IPS-11a (cell line): ENCODE data around the gene FDX1.

Source experiments
- H3K4me3 ChIP-seq: one replicate; pipeline ENCODE4 v1.5.1; 2013; ENCODE audit warnings: low read depth, low read length, control low read depth

The FDX1 gene

GRCh38 chr11:110431051-110431672 is 1.4 kb downstream of the FDX1 start:
- peak overlapping the region; percentile 84 for H3K4me3 ChIP-seq

GRCh38 chr11:110431674-110432073 is 1.9 kb downstream of the FDX1 start:
- H3K4me3 ChIP-seq, result no peak overlapping the region

GRCh38 chr11:110432713-110433392 is 3.1 kb downstream of the FDX1 start:
- H3K4me3 ChIP-seq, result no peak overlapping the region

- H3K4me3 ChIP-seq, result no peak overlapping the region
Observed at GRCh38 chr11:110433393-110434333, 3.9 kb downstream of the FDX1 start.

- H3K4me3 ChIP-seq, result no peak overlapping the region
Observed at GRCh38 chr11:110434952-110435779, 5.4 kb downstream of the FDX1 start.

- H3K4me3 ChIP-seq, result no peak overlapping the region
Observed at GRCh38 chr11:110435780-110436717, 6.3 kb downstream of the FDX1 start.

- H3K4me3 ChIP-seq, result no peak overlapping the region
Observed at GRCh38 chr11:110438017-110438416, 8.3 kb downstream of the FDX1 start.

- no peak overlapping the region for H3K4me3 ChIP-seq
Observed at GRCh38 chr11:110445437-110445836, 15.7 kb downstream of the FDX1 start.

GRCh38 chr11:110446061-110446460 is 16.3 kb downstream of the FDX1 start:
- H3K4me3 ChIP-seq, result no peak overlapping the region

GRCh38 chr11:110446594-110446993 is 16.8 kb downstream of the FDX1 start:
- H3K4me3 ChIP-seq, result no peak overlapping the region

- no peak overlapping the region for H3K4me3 ChIP-seq
Observed at GRCh38 chr11:110447343-110447742, 17.6 kb downstream of the FDX1 start.

GRCh38 chr11:110447897-110448745 is 18.4 kb downstream of the FDX1 start:
- no peak overlapping the region for H3K4me3 ChIP-seq

- no peak overlapping the region for H3K4me3 ChIP-seq
Observed at GRCh38 chr11:110450246-110450645, 20.5 kb downstream of the FDX1 start.

- no peak overlapping the region for H3K4me3 ChIP-seq
Observed at GRCh38 chr11:110452720-110453119, 23.0 kb downstream of the FDX1 start.

- H3K4me3 ChIP-seq, result no peak overlapping the region
Observed at GRCh38 chr11:110453684-110454354, 24.1 kb downstream of the FDX1 start.

- H3K4me3 ChIP-seq, result no peak overlapping the region
Observed at GRCh38 chr11:110454609-110455008, 24.9 kb downstream of the FDX1 start.

GRCh38 chr11:110455718-110456117 is 26.0 kb downstream of the FDX1 start:
- no peak overlapping the region for H3K4me3 ChIP-seq

GRCh38 chr11:110463153-110463552 is 33.4 kb downstream of the FDX1 start:
- H3K4me3 ChIP-seq, result no peak overlapping the region
